Activated T-helper 1 cell treated with Interleukin-2 at 50 U/mL for 16 hours (primary cell): ENCODE measurements around the gene CTU1.

ENCODE experiments used
- DNase-seq: peaks from one replicate; pipeline ENCODE4 v3.0.0-alpha.2; 2020; ENCODE audit warnings: low read depth

The CTU1 gene

DNA sequence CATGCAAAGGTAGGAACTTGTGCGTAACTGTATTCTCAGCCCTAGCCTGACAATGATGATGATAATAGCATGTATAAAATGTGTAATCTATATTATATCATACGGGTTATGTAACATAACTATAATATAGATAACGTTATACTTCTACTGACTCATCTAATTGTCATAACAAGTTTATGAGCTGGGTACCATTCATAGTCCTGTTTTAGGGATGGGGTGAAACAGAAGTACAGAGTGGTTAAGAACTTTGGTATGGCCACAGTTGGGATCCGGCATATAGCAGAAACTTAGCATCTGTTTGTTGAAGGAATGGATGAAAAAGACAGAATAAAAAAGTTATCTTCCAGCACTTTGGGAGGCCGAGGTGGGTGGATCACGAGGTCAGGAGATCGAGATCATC is 5.2 kb downstream of the CTU1 start:
- DNase-seq: no peak

DNA sequence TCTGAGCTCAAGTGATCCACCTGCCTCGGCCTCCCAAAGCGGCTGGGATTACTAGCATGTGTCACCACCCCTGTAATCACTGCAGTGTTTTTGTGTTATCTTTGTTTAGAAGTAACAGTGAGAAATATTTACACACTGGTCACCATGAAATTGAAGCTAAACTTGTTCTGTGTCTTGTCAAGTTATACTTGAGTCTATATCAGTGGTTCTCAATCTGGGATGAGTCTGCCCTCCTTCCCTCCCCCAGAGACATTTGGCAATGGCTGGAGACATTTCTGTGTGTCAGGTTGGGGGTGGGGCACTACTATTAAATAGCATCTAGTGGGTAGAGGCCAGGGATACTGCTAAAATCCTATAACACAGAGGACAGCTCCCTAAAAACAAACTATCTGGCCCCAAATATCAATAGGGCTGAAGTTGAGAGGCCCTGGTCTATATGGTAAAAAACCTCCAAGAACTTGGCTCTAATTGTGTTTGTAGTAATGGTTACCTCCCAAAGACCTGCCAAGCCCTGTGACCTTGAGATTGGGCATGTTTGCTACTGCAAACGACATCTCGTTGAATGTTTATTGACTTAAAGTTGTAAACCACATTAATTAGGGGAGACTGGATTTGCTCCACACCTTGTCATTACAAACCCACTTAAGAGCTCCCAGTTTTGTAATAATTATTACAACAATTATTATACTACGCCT is 6.9 kb downstream of the CTU1 start:
- DNase-seq: no peak

DNA sequence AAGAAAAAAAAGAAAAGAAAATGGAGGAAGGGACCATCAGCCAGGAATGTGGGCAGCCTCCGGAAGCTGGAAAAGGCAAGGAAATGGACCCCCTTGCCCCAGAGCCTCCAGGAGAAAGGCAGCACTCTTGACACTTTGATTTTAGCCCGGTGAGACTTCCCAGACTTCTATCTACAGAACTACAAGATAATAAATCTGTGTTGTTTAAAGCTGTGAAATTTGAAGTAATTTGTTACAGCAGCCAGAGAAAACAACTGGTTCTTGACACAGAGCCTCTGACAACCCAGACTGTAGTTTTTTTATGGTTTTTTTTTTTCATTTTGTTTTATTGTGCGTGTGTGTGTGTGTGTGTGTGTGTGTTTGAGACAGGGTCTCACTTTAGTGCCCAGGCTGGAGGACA is 7.6 kb downstream of the CTU1 start:
- DNase-seq: no peak

DNA sequence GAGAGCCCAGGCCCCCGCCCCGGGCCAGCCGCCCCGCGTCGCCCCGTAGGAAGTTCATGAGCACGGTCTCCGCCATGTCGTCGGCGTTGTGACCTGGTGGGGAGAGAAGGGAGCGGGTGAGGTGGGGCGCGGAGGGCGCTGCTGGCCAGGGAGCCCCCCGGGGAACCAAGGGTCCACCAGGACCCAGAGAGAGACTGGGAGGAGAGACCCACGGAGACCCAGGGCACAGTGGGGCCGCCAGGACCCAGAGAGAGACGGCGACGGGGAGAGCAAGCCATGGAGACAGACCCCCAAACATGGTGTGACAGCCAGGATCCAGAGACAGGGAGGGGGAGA is 9.2 kb downstream of the CTU1 start:
- DNase-seq: no peak

DNA sequence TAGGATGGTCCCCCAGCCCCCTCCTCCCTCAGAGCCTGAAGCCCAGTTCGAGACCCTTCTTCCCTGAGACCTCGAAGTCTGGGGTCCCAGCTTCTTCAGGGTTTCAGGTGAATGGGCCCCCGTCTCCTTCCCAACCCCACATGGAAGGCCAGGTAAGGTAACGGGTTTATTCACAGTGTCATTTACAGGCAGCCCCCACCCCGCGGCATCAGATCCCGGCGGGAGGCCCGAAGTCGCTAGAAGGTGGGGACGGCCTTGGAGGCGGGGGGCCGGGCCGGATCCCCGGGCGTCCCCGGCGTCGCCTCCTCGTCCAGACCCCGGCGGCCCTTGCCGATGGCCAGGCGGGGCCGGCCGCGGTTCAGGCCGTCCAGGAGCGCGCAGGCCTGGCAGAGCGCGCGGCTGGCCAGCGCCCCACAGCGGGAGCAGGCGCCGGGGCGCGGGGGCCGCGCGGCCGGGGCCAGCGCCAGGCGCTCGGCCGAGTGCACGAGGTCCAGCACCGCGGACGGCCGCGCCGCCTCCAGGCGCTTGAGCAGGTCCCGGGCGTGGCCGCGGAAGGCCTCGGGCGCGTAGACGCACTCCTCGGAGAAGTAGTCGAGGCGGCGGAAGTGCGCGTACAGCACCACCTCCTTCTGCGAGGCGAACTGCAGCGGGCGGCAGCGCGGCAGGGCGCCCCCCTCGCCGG is 9.7 kb downstream of the CTU1 start:
- peak; percentile 43 for DNase-seq

DNA sequence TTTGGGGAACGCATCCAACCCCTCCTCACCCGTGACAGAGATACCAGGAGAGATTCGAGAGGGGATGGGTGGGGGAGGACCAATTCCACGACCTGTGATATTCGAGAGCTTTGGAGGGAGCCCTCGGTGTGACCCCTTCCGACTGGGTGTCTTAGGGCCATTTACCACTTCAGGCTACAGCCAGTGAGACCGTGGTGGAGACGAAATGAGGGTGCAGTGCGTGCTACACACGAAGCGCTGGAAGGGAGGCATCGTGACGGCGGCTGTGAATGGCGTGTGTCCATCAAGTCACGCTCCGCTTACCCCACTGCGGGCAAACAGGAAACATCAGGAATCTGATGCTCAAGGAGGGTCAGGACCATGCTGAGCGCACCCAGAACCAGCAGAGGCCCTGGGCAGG is 10.4 kb downstream of the CTU1 start:
- DNase-seq: no peak

DNA sequence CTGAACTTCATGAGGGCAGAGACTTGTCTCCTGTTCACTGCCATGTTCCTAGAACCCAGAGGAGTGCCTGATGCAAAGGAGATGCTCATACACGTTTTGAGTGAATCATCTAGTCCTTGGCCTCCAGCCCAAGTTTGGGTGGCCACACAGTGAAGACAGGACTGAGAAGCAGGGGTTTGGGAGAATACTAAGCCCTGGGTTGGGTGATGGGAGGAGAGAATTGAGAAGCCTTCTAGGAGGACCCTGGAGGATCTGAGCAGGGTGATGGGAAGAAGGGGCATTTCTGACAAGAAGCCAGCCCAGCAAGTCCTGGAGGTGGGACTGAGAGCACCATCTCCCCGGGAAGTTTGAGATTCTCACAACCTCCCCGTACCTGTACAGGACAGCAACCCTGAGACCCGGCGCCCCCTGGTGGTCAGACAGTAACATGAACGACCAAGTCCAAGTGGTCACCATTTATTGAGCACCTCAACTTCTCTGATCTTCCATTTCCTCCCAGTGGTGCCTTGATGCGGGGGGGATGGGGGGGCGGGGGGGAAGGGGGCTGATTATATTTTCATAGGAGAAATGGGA is 11.0 kb downstream of the CTU1 start:
- DNase-seq: peak; percentile 54

DNA sequence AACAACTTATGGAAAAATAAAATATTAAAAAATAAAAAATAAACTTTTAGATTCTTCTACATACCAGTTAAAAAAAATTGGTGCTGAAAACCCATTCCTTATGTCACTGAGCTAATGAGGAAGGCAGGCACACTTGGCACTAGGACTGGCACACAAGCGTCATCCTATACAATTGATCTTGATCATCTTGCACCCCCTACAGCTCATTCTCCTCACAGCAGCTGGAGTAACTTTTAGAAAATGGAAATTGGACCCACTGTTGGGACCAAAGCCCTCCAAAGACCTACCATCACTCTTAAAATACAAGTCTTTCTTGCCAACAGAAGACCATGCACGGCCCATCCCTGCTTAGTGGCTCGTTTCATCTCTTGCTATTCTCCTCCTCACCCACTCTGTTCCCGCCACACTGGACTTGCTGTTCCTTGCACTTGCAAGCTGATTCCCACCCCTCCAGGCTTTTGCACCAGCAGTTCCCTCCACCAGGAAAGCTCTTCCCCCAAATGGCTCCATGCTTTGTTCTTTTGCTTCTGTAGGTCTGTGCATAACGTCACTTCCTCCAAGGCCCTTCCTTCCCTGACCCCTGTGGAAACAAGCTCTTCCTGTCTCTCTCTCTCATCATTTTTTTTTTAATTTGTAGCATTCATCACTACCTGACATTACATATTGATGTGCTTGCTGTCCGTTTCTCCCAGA is 11.6 kb downstream of the CTU1 start:
- no peak for DNase-seq

DNA sequence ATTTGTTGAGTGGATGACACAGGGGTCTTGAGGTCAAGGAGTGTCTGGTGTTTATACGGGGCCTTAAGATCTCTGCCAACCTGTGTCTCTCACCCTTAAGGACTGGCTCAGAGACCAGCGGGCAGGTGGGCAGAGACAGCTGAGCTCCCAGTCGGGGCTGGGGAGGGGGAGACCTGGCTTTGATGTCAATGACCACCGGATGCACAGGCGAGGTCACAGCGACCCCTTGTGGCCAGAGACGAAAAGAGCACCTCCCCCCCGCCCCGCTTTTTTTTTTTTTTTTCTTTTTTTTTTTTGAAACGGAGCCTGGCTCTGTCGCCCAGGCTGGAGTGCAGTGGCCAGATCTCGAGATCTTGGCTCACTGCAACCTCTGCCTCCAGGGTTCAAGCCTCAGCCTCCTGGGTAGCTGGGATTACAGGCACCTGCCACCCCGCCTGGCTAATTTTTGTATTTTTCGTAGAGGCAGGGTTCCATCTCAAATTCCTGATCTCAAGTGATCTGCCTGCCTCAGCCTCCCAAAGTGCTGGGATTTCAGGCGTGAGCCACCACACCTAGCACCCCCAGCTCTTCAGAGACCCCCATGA is 13.4 kb downstream of the CTU1 start:
- no peak for DNase-seq

DNA sequence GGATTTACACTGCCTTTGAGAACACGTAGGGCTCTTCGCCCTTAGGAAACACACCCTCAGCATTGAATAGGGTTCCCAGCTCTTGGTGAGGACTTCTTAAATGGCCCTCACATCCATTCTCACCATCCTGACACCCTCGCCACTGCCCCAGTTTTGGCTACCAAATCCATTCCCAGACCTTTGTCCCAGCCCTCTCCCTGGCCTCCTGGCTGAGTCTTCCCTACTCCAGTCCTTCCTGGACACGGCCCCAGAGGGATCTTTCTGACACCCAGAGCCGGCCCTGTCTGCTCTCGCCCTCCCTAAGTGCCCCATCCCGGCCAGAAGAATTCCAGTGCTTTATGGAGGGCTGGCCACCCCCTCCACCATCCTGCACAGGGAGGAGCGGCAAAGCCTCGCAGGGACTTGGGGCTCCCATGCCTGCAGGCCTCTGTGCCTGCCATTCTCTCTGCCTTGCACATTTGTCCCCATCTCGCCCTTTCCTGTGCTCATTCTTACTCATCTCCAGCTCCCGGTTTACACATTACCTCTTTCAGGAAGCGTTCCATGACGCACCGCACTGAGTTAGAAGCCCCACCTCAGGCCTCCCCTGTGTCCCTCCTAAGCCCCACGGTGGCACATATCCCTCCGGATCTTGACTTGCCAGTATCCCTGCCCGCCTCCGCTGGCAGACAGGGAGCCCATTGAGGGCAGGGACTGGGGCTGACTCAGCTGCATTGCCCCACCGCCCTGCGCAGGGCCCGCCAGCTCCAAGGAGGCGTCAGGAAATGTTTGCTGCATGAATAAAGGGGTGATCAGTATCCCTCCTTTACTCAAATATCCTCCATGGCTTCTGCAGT is 14.5 kb downstream of the CTU1 start:
- DNase-seq: no peak

DNA sequence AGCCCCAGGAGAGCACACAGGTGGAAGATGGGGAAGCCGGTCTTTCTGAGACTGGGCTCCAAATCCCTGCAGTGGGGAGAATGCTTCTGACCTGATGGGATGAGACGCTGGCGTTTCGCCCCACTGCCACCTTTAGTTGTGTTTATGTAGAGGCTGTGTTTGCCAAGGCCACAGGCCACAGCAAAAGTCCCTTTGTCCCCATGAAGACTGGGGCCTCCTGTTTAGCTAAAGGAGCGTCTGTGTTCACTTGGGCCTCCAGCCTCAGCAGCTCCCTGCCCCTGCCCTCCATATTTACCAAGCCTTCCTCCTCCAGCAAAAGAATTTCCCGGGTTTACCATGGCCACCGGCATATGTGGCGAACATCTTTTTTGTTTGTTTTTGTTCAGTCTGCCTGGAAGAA is 15.1 kb downstream of the CTU1 start:
- no peak for DNase-seq

DNA sequence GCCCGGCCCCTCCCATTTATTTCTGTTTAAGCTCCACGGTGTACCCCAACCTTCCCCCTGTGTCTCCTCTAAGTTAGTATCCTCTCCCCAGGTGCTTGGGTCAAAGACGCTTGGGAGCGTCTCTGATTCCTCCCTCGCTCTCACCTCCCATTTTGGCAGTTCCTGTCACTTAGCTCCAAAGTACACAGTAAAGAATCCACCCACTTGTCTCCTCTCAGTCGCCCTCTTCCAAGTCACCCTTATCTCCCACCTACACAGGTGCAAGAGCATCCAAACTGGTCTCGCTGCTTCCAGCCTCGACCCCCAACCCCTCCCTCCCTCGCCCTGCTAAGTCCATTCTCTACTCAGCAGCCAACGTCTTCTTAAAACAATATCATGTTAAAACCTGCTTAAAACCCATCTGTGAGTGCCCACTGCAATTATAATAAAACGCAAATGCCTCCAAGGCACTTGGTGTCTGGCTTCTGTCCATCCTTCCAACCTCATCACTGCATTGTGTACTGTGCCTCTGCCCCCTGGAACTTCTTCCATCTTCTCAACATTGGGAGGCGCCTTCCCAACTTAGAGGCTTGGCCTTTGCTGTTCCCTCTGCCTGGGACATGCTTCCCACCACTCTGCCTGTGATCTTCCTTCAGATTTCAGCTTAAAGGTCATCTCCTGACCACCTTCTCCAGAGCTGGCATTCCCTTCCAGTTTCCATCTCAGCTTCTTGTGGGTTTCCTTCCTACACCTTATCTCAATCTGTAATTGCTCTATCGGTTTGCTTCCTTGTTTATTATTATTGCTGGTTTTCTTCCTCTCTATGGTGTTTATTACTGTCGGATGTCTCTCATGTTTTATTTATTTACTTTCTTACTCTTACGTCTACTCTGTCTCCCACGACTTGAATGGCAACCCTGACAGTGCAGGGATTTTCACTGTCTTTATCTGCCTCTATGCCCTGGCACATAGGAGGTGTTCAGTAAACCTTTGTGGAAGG is 16.0 kb downstream of the CTU1 start:
- DNase-seq: no peak

DNA sequence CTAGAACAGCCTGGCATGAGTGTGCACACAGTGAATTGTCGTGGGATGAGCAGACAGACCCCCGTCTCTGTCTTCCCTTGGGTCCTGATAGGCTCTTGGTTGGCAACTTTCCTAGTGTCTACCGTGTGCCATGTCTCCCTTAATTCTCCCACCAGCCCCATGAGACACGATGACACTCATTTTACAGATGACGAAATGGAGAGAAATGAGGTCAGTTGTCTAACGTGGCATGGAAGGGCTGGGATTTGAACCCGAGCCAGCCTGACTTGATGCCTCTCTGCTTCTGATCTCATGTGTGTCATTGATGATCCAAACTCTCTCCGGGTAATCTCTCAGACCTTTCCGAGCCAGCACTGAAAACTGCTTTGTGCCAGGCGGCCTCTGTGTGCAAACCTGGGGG is 17.1 kb downstream of the CTU1 start:
- no peak for DNase-seq

DNA sequence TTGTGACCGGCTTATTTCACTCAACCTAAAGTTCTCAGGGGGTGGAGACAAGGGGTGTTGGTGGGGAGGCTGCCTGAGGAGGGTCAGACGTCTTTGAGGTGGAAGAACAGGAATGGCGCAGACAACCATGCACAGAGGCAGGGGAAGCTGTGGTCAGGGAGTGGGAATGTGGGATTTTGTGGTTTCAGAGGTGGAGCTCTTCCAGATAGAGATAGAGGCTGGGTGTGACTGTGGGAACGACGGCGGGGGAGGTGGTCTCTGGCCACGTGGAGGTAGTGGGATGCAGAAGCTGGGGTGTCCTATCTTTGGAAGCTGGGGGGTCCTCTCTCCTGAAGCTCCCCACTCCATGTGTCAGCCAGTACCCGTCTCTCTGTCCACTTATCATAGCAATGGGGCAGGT is 17.7 kb downstream of the CTU1 start:
- no peak for DNase-seq

DNA sequence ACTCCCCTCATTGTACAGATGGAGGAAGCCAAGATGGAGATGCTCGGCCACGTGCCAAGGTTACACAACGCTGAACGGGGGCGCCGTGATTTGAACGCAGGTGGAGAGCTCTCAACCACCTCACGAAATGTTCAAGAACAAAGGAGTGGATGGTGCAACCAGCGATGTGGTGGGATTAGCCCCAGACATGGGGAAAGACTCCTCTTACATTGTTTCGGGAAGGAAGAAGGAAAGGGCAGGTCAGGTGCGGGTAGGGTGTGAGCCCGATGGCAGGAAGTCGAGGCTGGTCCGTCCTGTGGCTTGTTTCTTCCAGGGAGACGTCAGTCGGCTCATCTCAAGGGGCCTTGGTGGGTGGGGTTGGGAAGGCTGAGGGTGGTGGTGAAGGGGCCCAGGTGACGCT is 18.4 kb downstream of the CTU1 start:
- no peak for DNase-seq

DNA sequence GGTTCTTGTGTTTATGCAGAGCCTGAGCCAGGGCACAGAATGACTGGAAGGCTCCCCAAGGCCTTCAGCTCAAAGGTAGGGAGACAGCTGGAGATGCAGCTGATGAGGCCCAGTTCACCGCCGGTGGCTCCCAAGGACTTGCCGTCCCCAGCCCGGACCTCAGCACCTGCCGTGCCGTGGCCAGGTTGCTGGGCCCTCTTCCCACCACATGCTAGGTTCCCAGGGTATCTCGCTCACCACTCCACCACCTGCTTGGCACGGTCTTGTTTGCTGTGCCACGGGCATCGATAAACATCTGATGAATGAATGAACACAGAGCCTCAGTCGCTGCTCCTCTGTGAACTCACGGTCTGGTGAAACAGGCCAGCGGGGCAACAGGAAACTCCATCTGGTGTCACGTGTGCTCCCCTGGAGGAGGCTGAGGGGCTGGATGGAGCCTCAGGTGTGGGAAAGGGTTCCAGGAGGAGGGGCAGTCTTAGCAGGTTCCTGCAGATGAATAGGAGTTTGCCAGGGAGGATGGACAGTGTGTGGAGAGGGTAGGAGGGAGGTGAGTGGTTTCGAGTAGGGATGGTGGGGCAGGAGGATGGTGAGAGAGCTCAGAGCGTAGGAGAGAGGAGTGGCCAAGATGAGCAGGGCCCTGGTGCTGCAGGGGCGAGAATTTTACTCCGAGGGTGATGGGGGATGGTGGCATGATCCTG is 21.9 kb downstream of the CTU1 start:
- no peak for DNase-seq

DNA sequence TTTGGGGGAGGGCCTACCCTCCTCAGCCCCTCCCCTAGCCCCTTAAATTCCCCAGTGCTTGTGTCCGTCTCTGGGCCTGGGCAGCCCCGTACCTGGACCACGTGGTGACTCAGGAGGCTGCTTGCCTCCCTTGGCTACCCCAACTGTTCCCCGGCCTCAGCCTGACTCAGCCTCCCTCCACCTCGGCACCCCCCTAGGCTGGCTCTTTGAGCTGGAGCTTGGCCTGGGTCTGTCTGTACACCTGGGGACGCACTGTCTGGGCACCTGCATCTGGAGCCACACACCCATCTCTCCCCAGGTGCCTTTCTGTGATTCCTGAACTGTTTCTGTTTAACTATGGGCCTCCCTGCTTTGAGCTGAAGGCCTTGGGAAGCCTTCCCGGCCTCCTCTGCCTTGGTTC is 23.7 kb downstream of the CTU1 start:
- DNase-seq: no peak

DNA sequence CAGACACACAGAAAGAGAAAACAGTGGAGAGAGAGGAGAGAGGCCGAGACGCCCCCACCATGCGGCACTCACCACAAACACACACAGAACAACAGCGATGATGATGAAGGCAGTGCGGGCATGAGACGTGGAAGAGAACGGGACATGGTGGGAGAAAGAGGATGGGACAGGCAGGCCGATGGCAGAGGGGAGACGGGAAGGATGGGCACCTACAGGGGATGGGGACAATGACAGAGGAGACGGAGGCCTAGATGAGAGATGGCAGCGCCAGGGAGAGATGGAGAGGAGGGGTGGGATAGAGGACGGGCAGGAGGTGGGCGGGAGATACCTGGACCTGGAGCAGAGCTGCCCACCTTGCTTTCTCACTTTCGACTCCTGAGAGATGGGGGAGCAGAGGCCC is 24.4 kb downstream of the CTU1 start:
- no peak for DNase-seq

DNA sequence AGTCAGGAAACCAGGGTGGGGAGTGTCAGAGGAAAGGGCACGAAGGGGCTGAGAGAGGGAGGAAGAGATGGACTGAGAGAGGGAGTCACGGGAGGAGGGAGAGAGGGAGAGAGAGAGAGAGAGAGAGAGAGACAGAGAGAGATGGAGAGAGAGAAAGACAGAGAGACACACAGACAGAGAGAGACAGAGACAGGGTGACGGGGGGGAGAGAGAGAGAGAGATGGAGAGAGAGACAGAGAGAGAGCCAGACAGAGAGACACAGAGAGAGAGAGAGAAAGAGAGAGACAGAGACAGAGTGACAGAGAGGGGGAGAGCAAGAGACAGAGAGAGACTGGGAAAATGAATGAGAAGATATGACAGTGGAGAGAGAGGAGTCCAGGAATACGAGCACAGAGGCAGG is 25.0 kb downstream of the CTU1 start:
- DNase-seq: no peak

DNA sequence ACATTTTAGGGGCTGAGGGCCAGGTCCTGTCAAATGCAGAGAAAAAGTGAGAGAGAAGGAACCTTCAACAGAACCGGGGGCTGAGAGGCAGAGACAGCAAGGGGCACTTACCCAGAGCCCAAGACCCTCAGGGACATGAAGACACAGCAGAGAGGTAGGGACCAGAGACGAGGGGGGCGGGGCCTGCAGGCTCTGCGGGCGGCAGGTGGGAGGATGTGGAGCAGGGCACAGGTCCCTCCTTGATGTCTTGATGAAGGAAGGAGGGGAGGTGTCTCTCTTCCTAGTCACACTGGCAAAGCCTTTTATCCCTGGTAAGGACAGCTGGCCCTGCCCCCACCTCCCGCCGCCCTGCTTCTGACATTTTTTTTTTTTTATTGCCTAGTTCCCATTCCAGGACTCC is 25.6 kb downstream of the CTU1 start, which contains the start of gene KLK14:
TSS of gene KLK14 (minus strand) at position 277 of the 400 bp plus-strand sequence. CDS start at position 4, 273 bp downstream.
- DNase-seq: no peak
